WERI-Rb-1 (cell line): ENCODE data around the gene ABLIM2.

Experiments used
- DNase-seq: peaks from one replicate; pipeline ENCODE4 v3.0.0-alpha.2; 2020
- H3K27ac ChIP-seq: fragments of 250-450 bp; sonication (Bioruptor Pico); 2 replicates; pipeline ENCODE4 v1.5.1; 2020; ENCODE audit warnings: mild to moderate bottlenecking, moderate library complexity
- H3K27me3 ChIP-seq: fragments of 250-450 bp; sonication (Bioruptor Pico); 2 replicates; pipeline ENCODE4 v1.5.1; 2021; ENCODE audit warnings: mild to moderate bottlenecking, low read depth, moderate library complexity; ENCODE audit not compliant: insufficient read depth, severe bottlenecking
- H3K36me3 ChIP-seq: fragments of 250-450 bp; sonication (Bioruptor Pico); 2 replicates; pipeline ENCODE4 v1.5.1; 2020; ENCODE audit warnings: mild to moderate bottlenecking, moderate library complexity
- H3K4me3 ChIP-seq: 2 replicates; pipeline ENCODE4 v1.5.1; 2011; ENCODE audit warnings: low read depth, mild to moderate bottlenecking, control low read depth, low read length
- H3K9me3 ChIP-seq: fragments of 250-450 bp; sonication (Bioruptor Pico); 2 replicates; pipeline ENCODE4 v1.5.1; 2021; ENCODE audit warnings: mild to moderate bottlenecking, moderate library complexity; ENCODE audit not compliant: severe bottlenecking
- TF ChIP-seq, protein P1 (sequence below): IDR thresholded peaks from 2 replicates; pipeline ENCODE4 v1.5.1; 2011; ENCODE audit warnings: low read depth, mild to moderate bottlenecking, control low read depth, inconsistent platforms, low read length

The ABLIM2 gene

DNA sequence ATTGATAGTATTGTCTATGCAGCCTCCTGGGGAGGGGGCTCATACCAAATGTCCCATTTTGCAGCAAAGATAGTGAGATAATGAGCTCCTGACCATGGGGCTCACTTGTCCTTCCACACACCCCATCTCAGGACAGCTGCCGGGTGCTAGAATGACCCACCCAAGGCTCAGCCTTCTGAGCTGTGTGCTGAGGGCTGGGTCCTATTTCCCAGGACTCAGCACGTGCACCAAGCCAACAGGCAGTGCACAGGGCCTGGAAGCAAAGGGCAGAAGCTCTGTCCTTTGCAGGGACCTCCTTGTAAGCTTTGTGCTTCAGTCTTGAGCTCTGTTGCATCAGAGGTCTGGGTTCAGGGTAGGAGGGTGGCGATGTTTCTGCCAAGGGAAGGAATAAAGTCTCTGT is 11.2 kb upstream of the ABLIM2 start:
- no peak overlapping the region for H3K27ac ChIP-seq
- no peaks in the 10 kb centered on the region for H3K27me3 ChIP-seq

DNA sequence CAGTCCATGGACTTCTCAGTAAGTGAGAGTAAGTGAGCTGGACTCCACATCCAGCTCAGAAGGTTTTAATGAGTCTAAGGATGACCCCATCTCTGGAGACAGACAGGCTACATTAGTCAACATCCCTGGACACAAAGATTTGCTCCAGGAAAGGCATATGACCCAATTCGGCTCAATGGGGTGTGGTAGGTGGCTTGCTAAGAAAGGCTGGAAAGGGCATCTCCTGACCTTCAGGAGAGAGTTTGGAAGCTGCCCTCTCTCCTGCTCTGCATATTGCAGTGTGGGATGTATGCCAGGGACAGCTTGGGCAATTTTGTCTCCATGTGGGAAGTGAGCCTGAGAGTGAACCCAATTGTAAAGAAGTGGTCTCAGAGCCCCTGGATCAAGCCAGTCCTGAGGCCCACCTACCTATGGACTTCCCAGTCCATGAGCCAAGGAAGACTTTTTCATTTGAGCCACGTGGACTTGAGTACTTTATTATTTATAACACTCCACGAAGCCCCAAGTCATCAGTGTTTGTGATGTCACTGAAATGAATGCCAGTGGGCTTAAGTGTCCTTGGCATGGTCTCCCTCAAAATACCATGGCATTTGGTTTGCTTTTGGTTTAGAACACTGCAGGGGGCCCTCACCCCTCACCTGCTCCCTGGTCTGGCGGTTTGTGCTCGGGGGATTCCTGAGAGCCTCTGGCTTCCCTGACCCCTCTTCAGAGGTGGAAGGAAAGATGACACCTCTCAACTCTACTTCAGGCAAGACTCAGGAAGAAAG is 10.4 kb upstream of the ABLIM2 start:
- no peaks in the 10 kb centered on the region for H3K36me3 ChIP-seq
- peaks cover 11% of the 10 kb centered on the region for H3K9me3 ChIP-seq
- TF ChIP-seq, protein P1, sequence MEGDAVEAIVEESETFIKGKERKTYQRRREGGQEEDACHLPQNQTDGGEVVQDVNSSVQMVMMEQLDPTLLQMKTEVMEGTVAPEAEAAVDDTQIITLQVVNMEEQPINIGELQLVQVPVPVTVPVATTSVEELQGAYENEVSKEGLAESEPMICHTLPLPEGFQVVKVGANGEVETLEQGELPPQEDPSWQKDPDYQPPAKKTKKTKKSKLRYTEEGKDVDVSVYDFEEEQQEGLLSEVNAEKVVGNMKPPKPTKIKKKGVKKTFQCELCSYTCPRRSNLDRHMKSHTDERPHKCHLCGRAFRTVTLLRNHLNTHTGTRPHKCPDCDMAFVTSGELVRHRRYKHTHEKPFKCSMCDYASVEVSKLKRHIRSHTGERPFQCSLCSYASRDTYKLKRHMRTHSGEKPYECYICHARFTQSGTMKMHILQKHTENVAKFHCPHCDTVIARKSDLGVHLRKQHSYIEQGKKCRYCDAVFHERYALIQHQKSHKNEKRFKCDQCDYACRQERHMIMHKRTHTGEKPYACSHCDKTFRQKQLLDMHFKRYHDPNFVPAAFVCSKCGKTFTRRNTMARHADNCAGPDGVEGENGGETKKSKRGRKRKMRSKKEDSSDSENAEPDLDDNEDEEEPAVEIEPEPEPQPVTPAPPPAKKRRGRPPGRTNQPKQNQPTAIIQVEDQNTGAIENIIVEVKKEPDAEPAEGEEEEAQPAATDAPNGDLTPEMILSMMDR, result no peak
- no peak overlapping the region for H3K27ac ChIP-seq
- H3K4me3 ChIP-seq, result no peak overlapping the region
- H3K27me3 ChIP-seq, result no peaks in the 10 kb centered on the region
- no peak for DNase-seq

More for the DNA sequence above, 11.2 kb upstream of the ABLIM2 start:
- H3K9me3 ChIP-seq, result peaks cover 11% of the 10 kb centered on the region
- H3K4me3 ChIP-seq, result no peak overlapping the region
- H3K36me3 ChIP-seq, result no peaks in the 10 kb centered on the region
- DNase-seq, result no peak
- TF ChIP-seq, protein P1, result no peak

DNA sequence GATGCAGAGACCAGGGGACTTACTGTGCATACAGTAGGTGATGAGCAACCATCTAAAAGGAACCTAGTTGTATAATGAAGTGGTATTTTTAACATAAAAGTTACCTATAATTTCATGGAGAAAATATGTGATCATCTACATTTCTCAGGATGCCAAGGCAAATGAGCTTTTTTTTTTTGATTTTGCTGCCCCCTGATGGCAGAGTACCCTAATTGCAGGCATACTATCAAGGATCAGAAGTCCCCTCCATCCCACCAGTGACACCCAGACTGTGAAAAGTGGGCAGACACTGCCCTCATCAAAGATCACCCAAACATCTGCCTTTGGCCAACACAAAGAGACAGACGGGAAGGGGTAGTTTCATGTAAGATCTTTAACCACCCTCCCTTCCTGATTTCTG is 9.6 kb upstream of the ABLIM2 start:
- Histone ChIP-seq H3K27ac (no peak overlapping the region), H3K36me3 (no peaks in the 10 kb centered on the region), H3K9me3 (peaks cover 11% of the 10 kb centered on the region), H3K27me3 (no peaks in the 10 kb centered on the region), H3K4me3 (no peak overlapping the region)
- no peak for DNase-seq
- TF ChIP-seq, protein P1, result peak; percentile 42

DNA sequence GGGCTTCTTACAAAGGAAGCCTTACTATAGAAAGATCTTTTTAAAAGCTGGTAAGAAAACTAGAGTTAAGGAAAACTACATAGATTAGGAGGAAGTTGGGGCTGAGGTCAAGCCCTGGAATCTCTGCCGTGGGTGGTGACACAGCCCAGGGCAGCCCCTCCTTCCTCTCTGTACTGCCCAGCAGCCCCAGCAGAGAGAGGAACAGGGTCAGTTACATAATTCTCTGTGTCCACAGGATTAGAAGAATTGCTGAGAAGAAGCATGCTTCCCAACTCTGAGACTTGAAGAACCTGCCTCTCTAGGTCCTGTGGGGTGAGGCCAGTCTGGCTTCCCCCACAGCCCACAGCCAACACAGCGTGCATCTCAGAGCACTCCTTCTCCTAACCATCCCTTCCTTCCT is 9.2 kb upstream of the ABLIM2 start:
- no peaks in the 10 kb centered on the region for H3K27me3 ChIP-seq

DNA sequence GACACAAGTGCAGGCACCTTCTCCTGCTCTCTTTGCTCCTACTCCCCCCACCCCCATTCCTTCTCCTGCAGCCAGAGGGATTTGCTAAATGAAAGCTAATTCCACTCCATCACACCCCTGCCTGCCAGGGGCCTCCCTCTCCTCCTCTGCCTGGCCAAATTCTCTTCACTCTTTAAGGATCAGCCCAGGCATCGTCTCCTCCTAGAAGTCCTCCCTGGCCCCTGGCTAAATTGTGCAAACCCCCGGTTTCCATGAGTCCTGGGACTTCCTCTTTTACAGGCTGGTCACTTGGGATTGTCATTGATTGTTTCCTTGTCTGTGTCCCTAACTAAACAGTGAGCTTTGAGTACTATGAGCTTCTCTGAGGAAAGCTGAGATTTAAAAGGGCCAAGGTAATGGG is 8.7 kb upstream of the ABLIM2 start:
- Histone ChIP-seq H3K27me3 (no peaks in the 10 kb centered on the region), H3K36me3 (no peaks in the 10 kb centered on the region), H3K9me3 (peaks cover 11% of the 10 kb centered on the region), H3K4me3 (no peak overlapping the region), H3K27ac (no peak overlapping the region)
- no peak for DNase-seq
- TF ChIP-seq, protein P1, result no peak

More for the DNA sequence above, 9.2 kb upstream of the ABLIM2 start:
- no peak for DNase-seq
- Histone ChIP-seq H3K4me3 (no peak overlapping the region), H3K9me3 (peaks cover 11% of the 10 kb centered on the region), H3K27ac (no peak overlapping the region), H3K36me3 (no peaks in the 10 kb centered on the region)
- TF ChIP-seq, protein P1, result no peak
